HepG2 (cell line): ENCODE data around the gene GADD45A. TPM values are rescaled to one million over a fixed set of nuclear protein-coding genes. Genes with fewer than 3 reads are reported as not detected.

ENCODE experiments used
- ATAC-seq: fragments of 200-7000 bp; cut with Tn5 transposase; 3 replicates; pipeline ENCODE4 v1.9.1; 2020; ENCODE audit warnings: mild to moderate bottlenecking, moderate library complexity
- BruUV-seq: library from RNA; stranded (reverse); fragments of 400-500 nt; replicated peaks from 2 replicates; lab custom pipeline; 2021; lab: Mats Ljungman, UMichigan
- CTCF ChIA-PET: fragments of 300-600 bp; formaldehyde crosslinking; extraction: SDS; loops from one replicate; lab custom pipeline; 2021; ENCODE audit warnings: low total read pairs, inconsistent platforms, low intra/inter-chr PET ratio; lab: Yijun Ruan, JAX
- POLR2A ChIA-PET: fragments of 350-600 bp; sonication (Branson Sonifier 250); formaldehyde crosslinking; loops from one replicate; lab custom pipeline; 2020; ENCODE audit warnings: antibody characterized with exemption, inconsistent platforms; lab: Yijun Ruan, JAX
- DNase-seq: peaks from one replicate; pipeline ENCODE4 v3.0.0-alpha.2; 2015; ENCODE audit warnings: low spot score
- FAIRE-seq: peaks from 3 replicates; lab custom pipeline; 2011; peaks lifted over from hg19 to GRCh38; lab: Jason Lieb, UNC
- H2AFZ ChIP-seq: one replicate; pipeline ENCODE4 v1.6.1; 2011; ENCODE audit warnings: low read length, inconsistent platforms
- H3K27ac ChIP-seq: fragments of 300-600 bp; 3 replicates; pipeline ENCODE4 v1.8.0; 2011; ENCODE audit warnings: mixed run types, mild to moderate bottlenecking, mixed read lengths, low read length, inconsistent platforms; ENCODE audit not compliant: insufficient read depth; ENCODE audit errors: extremely low read length
- H3K27me3 ChIP-seq, 2 experiments: fragments of 200-600 bp in 1 of 2; 2 replicates in 1 of 2; 3 replicates in 1 of 2; pipeline versions ENCODE4 v1.6.0 to v1.8.0; 2011; ENCODE audit warnings: low read length in 2 of 2, mild to moderate bottlenecking in 2 of 2, moderate library complexity in 2 of 2, inconsistent platforms in 1 of 2; ENCODE audit not compliant: insufficient read depth in 2 of 2, control insufficient read depth in 1 of 2
- H3K36me3 ChIP-seq, 2 experiments: fragments of 200-600 bp in 1 of 2; replicated peaks in 1 of 2; 2 replicates in 1 of 2; 3 replicates in 1 of 2; pipeline versions ENCODE4 v1.5.1 to v1.8.0; 2011; ENCODE audit warnings: low read length in 2 of 2, inconsistent platforms in 1 of 2; ENCODE audit not compliant: insufficient read depth in 2 of 2, control insufficient read depth in 1 of 2
- H3K4me1 ChIP-seq: 2 replicates; pipeline ENCODE4 v1.5.1; 2012; ENCODE audit warnings: low read length, inconsistent platforms; ENCODE audit not compliant: insufficient read depth
- H3K4me2 ChIP-seq: 2 replicates; pipeline ENCODE4 v1.6.0; 2011; ENCODE audit warnings: low read depth, low read length, inconsistent platforms
- H3K4me3 ChIP-seq, 3 experiments: fragments of 200-600 bp in 1 of 3; sonication (generic), shearing (Covaris generic) in 1 of 3; replicated peaks in 1 of 3; 2 replicates each; pipeline ENCODE4 v1.5.1; 2011 to 2016; ENCODE audit warnings: low read length in 3 of 3, inconsistent platforms in 2 of 3, low read depth in 2 of 3, mild to moderate bottlenecking in 2 of 3, control low read depth in 1 of 3, mixed read lengths in 1 of 3; ENCODE audit not compliant: insufficient read depth in 1 of 3
- H3K79me2 ChIP-seq: one replicate; pipeline ENCODE4 v1.6.1; 2011; ENCODE audit warnings: low read length, inconsistent platforms; ENCODE audit not compliant: insufficient read depth
- H3K9ac ChIP-seq: 2 replicates; pipeline ENCODE4 v1.6.0; 2011; ENCODE audit warnings: mild to moderate bottlenecking, low read depth, low read length, inconsistent platforms; ENCODE audit not compliant: insufficient read depth
- H3K9me3 ChIP-seq: 2 replicates; pipeline ENCODE4 v1.5.1; 2012; ENCODE audit warnings: mild to moderate bottlenecking, low read length
- H4K20me1 ChIP-seq: 2 replicates; pipeline ENCODE4 v1.6.0; 2011; ENCODE audit warnings: inconsistent platforms, mild to moderate bottlenecking, low read length, moderate library complexity; ENCODE audit not compliant: insufficient read depth
- BATF2 ChIP-seq: sonication (generic); formaldehyde crosslinking; IDR thresholded peaks from 2 replicates; pipeline ENCODE4 v1.8.0; 2022; ENCODE audit warnings: mild to moderate bottlenecking, missing genetic modification reagents, moderate library complexity
- GFI1 ChIP-seq: sonication (generic); formaldehyde crosslinking; IDR thresholded peaks from 2 replicates; pipeline ENCODE4 v1.5.0; 2020; ENCODE audit warnings: missing genetic modification reagents, mild to moderate bottlenecking, borderline replicate concordance
- LRRFIP1 ChIP-seq: sonication (generic); formaldehyde crosslinking; conservative IDR thresholded peaks from 2 replicates; pipeline ENCODE4 v1.4.0; 2020; ENCODE audit warnings: missing genetic modification reagents
- MTERF4 ChIP-seq: sonication (generic); formaldehyde crosslinking; IDR thresholded peaks from 2 replicates; pipeline ENCODE4 v1.8.0; 2023; ENCODE audit warnings: mild to moderate bottlenecking, missing genetic modification reagents
- MZF1 ChIP-seq: sonication (generic); formaldehyde crosslinking; IDR thresholded peaks from 2 replicates; pipeline ENCODE4 v1.8.1; 2023; ENCODE audit warnings: mild to moderate bottlenecking, missing genetic modification reagents, borderline replicate concordance
- SOX6 ChIP-seq, 2 experiments: fragments of 450-650 bp in 1 of 2; sonication (generic) in 1 of 2; formaldehyde crosslinking in 1 of 2; IDR thresholded peaks; 2 replicates each; pipeline versions ENCODE4 v1.4.0 to v1.6.1; 2017 to 2020; ENCODE audit warnings: antibody characterized with exemption in 1 of 2, mild to moderate bottlenecking in 1 of 2, missing genetic modification reagents in 1 of 2
- ZBTB1 ChIP-seq: sonication (generic); formaldehyde crosslinking; IDR thresholded peaks from 2 replicates; pipeline ENCODE4 v1.4.0; 2020; ENCODE audit warnings: missing genetic modification reagents, borderline replicate concordance
- ZBTB26 ChIP-seq: IDR thresholded peaks from 2 replicates; pipeline ENCODE4 v1.6.1; 2016; ENCODE audit warnings: missing compliant biosample characterization, missing genetic modification reagents, borderline replicate concordance
- ZBTB38 ChIP-seq: sonication (generic); formaldehyde crosslinking; IDR thresholded peaks from 2 replicates; pipeline ENCODE4 v1.5.1; 2020; ENCODE audit warnings: mild to moderate bottlenecking, missing genetic modification reagents
- ZFP62 ChIP-seq: sonication (generic); formaldehyde crosslinking; IDR thresholded peaks from 2 replicates; pipeline ENCODE4 v1.4.0; 2020; ENCODE audit warnings: missing genetic modification reagents
- ZMAT5 ChIP-seq: sonication (generic); formaldehyde crosslinking; IDR thresholded peaks from 2 replicates; pipeline ENCODE4 v1.5.0; 2020; ENCODE audit warnings: mild to moderate bottlenecking, low read depth, missing genetic modification reagents, borderline replicate concordance
- ZNF562 ChIP-seq: sonication (generic); formaldehyde crosslinking; IDR thresholded peaks from 2 replicates; pipeline ENCODE4 v1.8.0; 2022; ENCODE audit warnings: missing genetic modification reagents, borderline replicate concordance
- WGBS: methylation state at CpG from one replicate; pipeline ENCODE4 v1.1.6; 2017; ENCODE audit warnings: low lambda C conversion rate; 5-methylcytosine and 5-hydroxymethylcytosine counted together
- in situ Hi-C: cut with HindIII; loops from 2 replicates; pipeline ENCODE4 v1.10.0; 2017; ENCODE audit warnings: low pct_unique_long_range_greater_than_20kb; ENCODE audit not compliant: extremely low pct_ligation_motif_present
- intact Hi-C: fragments of 100-400 bp; cut with micrococcal nuclease; formaldehyde crosslinking; loops from one replicate; pipeline ENCODE4 v1.10.0; 2022; ENCODE audit not compliant: unreplicated experiment
- polyA plus RNA-seq, 8 experiments: library from polyadenylated mRNA; depleted of rRNA in 3 of 8; stranded (reverse) in 7 of 8; unstranded in 1 of 8; fragments of >200 nt; fragmentation: Illumina TruSeq in 4 of 8; extraction: Trizol in 4 of 8; gene quantifications; 2 replicates each; pipeline versions ENCODE4 v1.2.1 to v1.2.3, GENCODE V29; 2011 to 2016; ENCODE audit warnings: low read depth in 4 of 8, missing spikeins in 1 of 8, mixed read lengths in 1 of 8; ENCODE audit not compliant: insufficient read depth in 1 of 8
- total RNA-seq, 5 experiments: library from RNA; depleted of rRNA; stranded (reverse); fragments of >200 nt; fragmentation: Illumina TruSeq; extraction: Trizol; gene quantifications; 2 replicates each; pipeline ENCODE4 v1.2.3, GENCODE V29; 2016; ENCODE audit warnings: low read depth in 1 of 5

GADD45A gene
- total and polyA plus RNA-seq, 2 of the 13 experiments (the other 11 are each of a cell fraction or from before 2014, with no cell fraction given) = 33.2 to 46.2 TPM

GRCh38 chr1:67653304-67653703 lies 31.7 kb upstream of the GADD45A start (continued):
- TF ChIP-seq LRRFIP1 (CRISPR knock-in tag) (no peak), MZF1 (CRISPR knock-in tag) (no peak), BATF2 (CRISPR knock-in tag) (no peak), ZNF562 (CRISPR knock-in tag) (no peak), ZBTB26 (CRISPR knock-in tag) (no peak), ZFP62 (CRISPR knock-in tag) (no peak), ZBTB38 (CRISPR knock-in tag) (no peak), GFI1 (CRISPR knock-in tag) (no peak)

- FAIRE-seq (no peak), ATAC-seq (no peak), DNase-seq (no peak)
- Histone ChIP-seq H3K79me2 (no peaks in the 10 kb centered on the region), H3K27me3 (no peaks in the 10 kb centered on the region), H3K4me1 (no peaks in the 10 kb centered on the region), H2AFZ (no peak overlapping the region), H3K9me3 (no peaks in the 10 kb centered on the region), H3K36me3 (no peaks in the 10 kb centered on the region), H3K4me3 (no peak overlapping the region), H3K4me2 (no peak overlapping the region), H4K20me1 (no peaks in the 10 kb centered on the region), H3K9ac (no peak overlapping the region), H3K27ac (no peak overlapping the region)
- TF ChIP-seq ZMAT5 (CRISPR knock-in tag) (no peak), MTERF4 (no peak), SOX6 (IDR thresholded peaks at IDR 0.05) (no peak), SOX6 (CRISPR knock-in tag; IDR thresholded peaks at IDR 0.05) (no peak), ZBTB1 (CRISPR knock-in tag) (no peak)
- POLR2A ChIA-PET = no interaction called here
- intact Hi-C loops (no loop called here), in situ Hi-C loops (no loop called here)
- 52% methylated on average over 2 of the region's 2 CpGs for WGBS
- CTCF ChIA-PET = no interaction called here
- no TSS peak for BruUV-seq
Measured at GRCh38 chr1:67655581-67655980, 29.4 kb upstream of the GADD45A start.
